Heart left ventricle (tissue), 13 donors: ENCODE measurements around the gene ATP11B.

Experiments
- CTCF ChIP-seq, 12 donors: fragments of 200-600 bp; sonication (generic) in 4 of 12; IDR thresholded peaks; one replicate each; pipeline versions ENCODE4 v1.5.0 to v1.8.0; 2018 to 2022; ENCODE audit warnings: antibody characterized with exemption in 12 of 12, mild to moderate bottlenecking in 5 of 12
- POLR2A ChIP-seq, 2 donors: fragments of 450-650 bp; IDR thresholded peaks; one replicate each; pipeline ENCODE4 v1.6.1; 2017; ENCODE audit warnings: antibody characterized with exemption in 2 of 2, mild to moderate bottlenecking in 2 of 2, moderate library complexity in 2 of 2
- donor health status: ischemic (EF 13 %, LVEDD 7.1; RV severe dilation, severe dysfunction).
- donor health status: DM: no; HTN: yes; CAD: no.
- donor health status: DM: no; HTN: no; CAD: no.
- donor health status: ischemic (EF 25% LVEDD 6.9; RV normal size, moderate dysfunction).
- donor health status: ischemic (EF 25% LVEDD 5.7; RV mildly dilated, moderate dysfunction).
- donor health status: ischemic (EF 35%, LVEDD 5.7; RV mildly dilated, moderate dysfunction).
- donor health status: nonischemic (EF 11% LVEDD 7.7; RV severe dilation, severe dysfunction).
- donor health status: DM: yes; HTN: yes; CAD: no.
- donor health status: PGD.
- donor health status: ischemic (EF 29% LVEDD 5.4; RV normal size, mild dysfunction).
- donor health status: nonischemic (EF 23%, LVEDD 6.1; RV moderate dilation, normal function).

- no peak for TF ChIP-seq CTCF (IDR thresholded peaks at IDR 0.05)
- TF ChIP-seq POLR2A (IDR thresholded peaks at IDR 0.05), result no peak
Observed at GRCh38 chr3:182957676-182958266, 164.5 kb downstream of the ATP11B start.
